Activated naive CD4-positive, alpha-beta T cell treated with anti-CD3 and anti-CD28 coated beads, Interleukin-2, amount 50 U/mL, for 24 hours (primary cell): ENCODE results near the gene TRIM29.

Source experiments
- H3K27ac Mint-ChIP-seq: one replicate; pipeline ENCODE4 v1.8.0; 2021; ENCODE audit warnings: mild to moderate bottlenecking, mixed read lengths
- H3K27me3 Mint-ChIP-seq: one replicate; pipeline ENCODE4 v1.8.0; 2021; ENCODE audit warnings: mixed read lengths
- H3K36me3 Mint-ChIP-seq: one replicate; pipeline ENCODE4 v1.8.0; 2021; ENCODE audit warnings: mixed read lengths
- H3K4me1 Mint-ChIP-seq: one replicate; pipeline ENCODE4 v1.8.0; 2021; ENCODE audit warnings: mixed read lengths
- H3K4me3 Mint-ChIP-seq: one replicate; pipeline ENCODE4 v1.8.0; 2021; ENCODE audit warnings: mild to moderate bottlenecking, mixed read lengths
- H3K9me3 Mint-ChIP-seq: one replicate; pipeline ENCODE4 v1.8.0; 2021; ENCODE audit warnings: mixed read lengths

Gene TRIM29

DNA sequence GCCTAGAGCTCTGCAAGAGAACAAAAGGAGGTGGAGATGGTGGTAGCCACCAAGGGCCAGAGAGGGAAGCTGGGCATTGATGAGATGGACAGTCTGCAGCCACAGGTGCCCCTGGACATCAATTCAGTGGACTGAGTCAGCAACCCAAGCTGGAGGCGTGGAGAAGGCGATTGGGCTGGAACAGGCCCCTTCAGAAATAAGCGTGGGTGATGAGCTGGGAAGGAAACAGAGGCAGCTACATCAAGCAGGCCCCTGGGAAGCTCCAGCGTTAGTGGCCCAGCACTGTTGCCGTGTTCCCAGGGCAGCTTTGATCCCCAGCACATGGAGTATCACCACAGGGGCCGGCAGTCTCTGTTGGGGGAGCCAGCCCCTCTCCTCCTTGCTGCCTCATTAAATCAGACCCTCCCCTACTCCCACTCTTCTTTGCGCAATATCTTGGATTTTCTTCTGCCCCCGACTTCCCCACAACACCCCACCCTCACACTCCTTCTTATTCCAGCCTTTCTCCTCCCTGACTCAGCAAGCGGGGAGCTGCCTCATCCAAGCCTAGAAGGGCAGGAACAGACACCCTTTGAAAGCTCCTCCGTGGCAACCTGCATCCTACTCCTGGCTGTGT lies 41.3 kb upstream of the TRIM29 start:
- Mint-ChIP-seq H3K27ac (no peak overlapping the region), H3K4me1 (no peaks in the 10 kb centered on the region), H3K27me3 (peaks cover 7% of the 10 kb centered on the region), H3K36me3 (no peaks in the 10 kb centered on the region), H3K9me3 (no peaks in the 10 kb centered on the region), H3K4me3 (no peak overlapping the region)

DNA sequence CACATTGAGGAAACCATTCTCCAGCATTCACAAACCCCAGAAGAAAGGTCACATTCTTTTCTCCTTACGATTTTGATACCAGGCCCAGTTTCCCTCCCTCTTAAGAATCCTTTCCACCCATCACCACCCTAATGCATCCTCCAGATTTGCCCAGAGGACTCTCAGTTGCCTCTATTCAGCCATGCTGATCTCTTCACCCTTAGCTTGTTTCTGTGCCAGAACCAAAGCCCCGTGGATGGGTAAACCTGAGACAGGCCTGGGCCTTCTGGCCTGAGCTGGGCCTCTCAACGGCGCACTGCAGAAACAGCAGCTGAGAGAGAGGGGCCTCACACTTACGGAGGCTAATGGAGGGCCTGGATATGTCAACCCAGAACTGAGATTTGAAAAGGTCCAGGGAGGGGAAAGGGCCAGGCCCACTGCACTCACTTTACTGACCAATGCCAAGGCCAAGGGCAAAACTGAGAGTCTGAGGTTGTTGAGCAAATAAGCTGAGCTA lies 40.7 kb upstream of the TRIM29 start:
- peaks cover 7% of the 10 kb centered on the region for H3K27me3 Mint-ChIP-seq
- H3K36me3 Mint-ChIP-seq = no peaks in the 10 kb centered on the region
- H3K4me1 Mint-ChIP-seq = no peaks in the 10 kb centered on the region
- no peaks in the 10 kb centered on the region for H3K9me3 Mint-ChIP-seq
- no peak overlapping the region for H3K4me3 Mint-ChIP-seq
- no peak overlapping the region for H3K27ac Mint-ChIP-seq

GRCh38 chr11:120174866-120175265 lies 37.0 kb upstream of the TRIM29 start:
- Mint-ChIP-seq H3K27ac (no peak overlapping the region), H3K9me3 (no peaks in the 10 kb centered on the region), H3K36me3 (no peaks in the 10 kb centered on the region), H3K27me3 (peaks cover 23% of the 10 kb centered on the region), H3K4me1 (peaks cover 3% of the 10 kb centered on the region), H3K4me3 (no peak overlapping the region)

- H3K27ac Mint-ChIP-seq = no peak overlapping the region
- H3K9me3 Mint-ChIP-seq = no peaks in the 10 kb centered on the region
- peaks cover 23% of the 10 kb centered on the region for H3K27me3 Mint-ChIP-seq
- H3K4me1 Mint-ChIP-seq = peaks cover 3% of the 10 kb centered on the region
- no peak overlapping the region for H3K4me3 Mint-ChIP-seq
- no peaks in the 10 kb centered on the region for H3K36me3 Mint-ChIP-seq
Observed at GRCh38 chr11:120173807-120174206, 35.9 kb upstream of the TRIM29 start.

GRCh38 chr11:120173019-120173705 lies 35.2 kb upstream of the TRIM29 start:
- Mint-ChIP-seq H3K9me3 (no peaks in the 10 kb centered on the region), H3K36me3 (no peaks in the 10 kb centered on the region), H3K4me3 (no peak overlapping the region), H3K27ac (no peak overlapping the region), H3K27me3 (peaks cover 29% of the 10 kb centered on the region), H3K4me1 (peaks cover 7% of the 10 kb centered on the region)

DNA sequence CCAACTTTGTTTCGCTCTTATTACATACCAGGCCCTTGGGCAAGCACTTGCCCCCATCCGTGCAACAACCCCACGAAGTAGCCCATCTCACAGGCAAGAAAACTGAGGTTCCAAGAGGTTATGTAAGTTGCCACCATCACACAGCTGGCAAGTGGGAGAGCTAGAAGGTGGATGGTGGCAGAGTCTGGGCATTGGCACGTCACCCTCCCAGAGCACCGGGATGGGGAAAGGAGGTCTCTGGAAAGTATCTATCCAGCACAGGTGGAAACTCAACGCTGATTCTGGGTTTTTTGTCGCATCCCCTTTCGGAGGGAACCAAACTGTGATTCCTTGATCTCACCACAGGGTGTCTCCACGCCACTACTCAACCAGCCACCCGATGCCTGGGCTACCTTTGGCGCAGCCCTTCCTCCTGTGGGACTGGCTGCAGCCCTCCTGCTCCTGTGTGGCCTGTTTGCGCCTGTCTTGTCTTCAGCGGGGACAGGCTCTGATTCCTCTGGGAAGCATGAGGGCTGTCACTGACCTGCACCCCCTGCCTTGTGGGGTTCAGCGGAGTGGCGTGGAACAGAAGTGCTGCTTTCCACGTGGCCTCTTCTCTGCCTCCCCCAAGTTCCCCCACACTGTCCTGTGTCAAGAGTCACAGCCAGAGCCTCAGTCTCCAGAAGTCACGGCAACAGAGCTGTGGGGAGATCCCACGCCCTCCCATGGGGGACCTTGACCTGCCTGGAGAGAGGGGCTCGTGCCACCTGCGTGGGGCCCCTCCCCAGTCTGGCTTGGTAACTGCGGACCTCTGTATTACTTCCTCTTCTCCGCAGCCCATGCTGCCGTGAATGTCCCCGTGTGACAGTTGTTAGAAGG lies 34.4 kb upstream of the TRIM29 start:
- Mint-ChIP-seq H3K27me3 (peaks cover 37% of the 10 kb centered on the region), H3K4me1 (peaks cover 7% of the 10 kb centered on the region), H3K4me3 (no peak overlapping the region), H3K27ac (no peak overlapping the region), H3K36me3 (no peaks in the 10 kb centered on the region), H3K9me3 (no peaks in the 10 kb centered on the region)

DNA sequence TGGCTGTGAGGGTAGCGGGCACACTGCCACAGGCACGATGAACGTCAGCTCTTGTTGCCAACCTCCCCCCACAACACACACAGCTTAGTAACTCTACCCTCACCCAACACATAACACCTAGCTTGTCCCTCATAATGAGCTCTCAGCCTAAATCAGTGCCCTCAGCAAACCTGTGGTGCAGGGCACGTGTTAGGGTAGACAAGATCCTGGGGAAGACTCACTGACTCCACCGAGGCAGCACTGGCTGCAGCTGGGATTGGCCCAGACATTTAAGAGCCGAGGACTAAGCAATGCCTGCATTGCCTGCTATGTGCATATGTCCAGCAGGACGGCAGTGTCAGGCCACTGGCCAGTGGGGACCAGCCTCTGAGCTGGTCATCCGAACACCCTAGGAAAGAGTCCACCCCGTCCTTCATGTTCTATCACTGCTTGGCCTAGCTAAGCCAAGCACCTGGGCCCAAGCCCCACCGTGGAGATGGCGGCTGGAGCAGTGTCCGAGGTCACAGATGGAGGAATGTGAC lies 32.9 kb upstream of the TRIM29 start:
- Mint-ChIP-seq H3K4me3 (no peak overlapping the region), H3K4me1 (peaks cover 7% of the 10 kb centered on the region), H3K36me3 (no peaks in the 10 kb centered on the region), H3K9me3 (no peaks in the 10 kb centered on the region), H3K27me3 (peaks cover 44% of the 10 kb centered on the region), H3K27ac (no peak overlapping the region)

DNA sequence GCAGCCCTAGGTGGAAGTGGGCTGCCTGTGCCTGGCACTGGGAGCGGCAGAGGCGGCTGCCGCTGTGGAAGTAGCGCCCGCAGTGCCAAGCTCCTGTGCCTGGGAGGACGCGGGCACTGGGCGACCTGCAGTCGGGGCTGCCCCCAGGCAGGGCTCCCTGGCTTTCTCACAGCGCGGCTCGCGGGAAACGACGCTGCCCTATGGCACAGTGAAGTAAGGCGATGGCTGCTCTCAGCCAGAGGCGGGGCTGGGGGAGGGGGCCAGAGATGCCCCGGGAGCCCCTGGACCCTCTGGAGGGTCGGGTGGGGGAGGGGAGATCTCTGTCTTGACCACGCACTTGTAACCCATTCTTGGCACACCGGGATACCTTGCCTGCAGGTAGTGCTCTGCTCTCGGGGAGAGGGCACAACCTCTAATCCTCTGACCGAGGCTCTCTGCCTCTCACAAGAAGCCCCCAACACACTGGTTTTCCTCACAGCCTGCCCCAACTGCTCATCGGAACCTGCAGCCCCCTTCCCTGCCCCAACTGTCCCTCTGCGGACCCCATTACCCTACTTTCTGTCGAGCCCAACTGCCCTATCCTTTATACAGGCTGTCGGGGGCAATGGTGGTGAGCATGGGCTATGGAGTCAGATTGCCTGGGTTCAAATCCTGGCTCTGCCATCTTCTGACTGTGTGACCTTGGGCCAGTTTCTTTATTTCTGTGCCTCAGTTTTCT lies 32.2 kb upstream of the TRIM29 start:
- Mint-ChIP-seq H3K4me1 (peaks cover 7% of the 10 kb centered on the region), H3K27ac (no peak overlapping the region), H3K4me3 (peak overlapping the region; percentile 33), H3K27me3 (peaks cover 47% of the 10 kb centered on the region), H3K36me3 (peaks cover under 1% of the 10 kb centered on the region), H3K9me3 (peaks cover 1% of the 10 kb centered on the region)

- no peak overlapping the region for H3K27ac Mint-ChIP-seq
- H3K9me3 Mint-ChIP-seq = peaks cover 8% of the 10 kb centered on the region
- H3K4me1 Mint-ChIP-seq = peaks cover 7% of the 10 kb centered on the region
- H3K27me3 Mint-ChIP-seq = peaks cover 48% of the 10 kb centered on the region
- H3K4me3 Mint-ChIP-seq = peak overlapping the region; percentile 74
- peaks cover 6% of the 10 kb centered on the region for H3K36me3 Mint-ChIP-seq
Observed at GRCh38 chr11:120168960-120169681, 31.2 kb upstream of the TRIM29 start.

- Mint-ChIP-seq H3K27me3 (peaks cover 49% of the 10 kb centered on the region), H3K9me3 (peaks cover 8% of the 10 kb centered on the region), H3K4me3 (peak overlapping the region; percentile 74), H3K4me1 (peaks cover 7% of the 10 kb centered on the region), H3K36me3 (peaks cover 6% of the 10 kb centered on the region), H3K27ac (no peak overlapping the region)
Observed at GRCh38 chr11:120168108-120168959, 30.4 kb upstream of the TRIM29 start.

DNA sequence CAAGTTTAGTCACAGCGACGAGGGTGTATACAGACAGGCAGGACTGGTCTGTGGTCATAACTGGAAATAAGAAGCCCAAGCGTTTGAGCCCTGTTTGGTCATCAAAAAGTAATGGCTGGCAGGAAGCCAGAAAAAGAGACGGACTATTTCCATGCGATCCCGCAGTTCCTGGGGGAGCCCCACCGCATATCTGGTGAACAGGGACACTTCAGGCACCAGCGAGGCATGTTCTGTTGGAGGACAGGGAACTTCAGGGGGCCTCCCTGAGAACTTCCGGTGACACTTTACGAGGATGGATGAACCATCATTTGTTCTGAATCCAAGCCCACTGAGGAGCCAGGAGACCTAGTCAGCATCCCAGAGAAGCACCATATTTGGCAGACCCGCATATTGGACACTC lies 29.7 kb upstream of the TRIM29 start:
- peaks cover 6% of the 10 kb centered on the region for H3K4me1 Mint-ChIP-seq
- H3K27ac Mint-ChIP-seq = no peak overlapping the region
- H3K27me3 Mint-ChIP-seq = peaks cover 45% of the 10 kb centered on the region
- H3K36me3 Mint-ChIP-seq = peaks cover 6% of the 10 kb centered on the region
- no peak overlapping the region for H3K4me3 Mint-ChIP-seq
- peaks cover 8% of the 10 kb centered on the region for H3K9me3 Mint-ChIP-seq

DNA sequence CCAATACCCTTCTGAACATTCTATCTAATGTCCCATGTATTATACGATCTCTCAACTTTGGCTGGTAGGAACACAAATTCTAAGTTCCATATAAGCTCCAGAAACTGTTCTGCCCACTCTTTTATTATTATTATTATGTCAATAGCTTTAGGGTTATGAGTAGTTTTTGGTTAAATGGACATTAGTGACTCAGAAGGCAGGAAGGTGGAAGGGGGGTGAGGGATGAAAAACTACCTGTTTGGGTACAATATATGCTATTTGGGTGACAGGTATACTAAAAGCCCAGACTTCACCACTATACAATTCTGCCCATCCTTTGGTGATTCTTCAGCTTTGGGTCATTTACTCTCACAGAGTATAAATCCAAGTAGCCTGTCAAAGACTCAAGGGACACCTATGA lies 22.5 kb upstream of the TRIM29 start:
- Mint-ChIP-seq H3K9me3 (peaks cover 8% of the 10 kb centered on the region), H3K27me3 (peaks cover 14% of the 10 kb centered on the region), H3K4me1 (no peaks in the 10 kb centered on the region), H3K27ac (no peak overlapping the region), H3K36me3 (peaks cover 6% of the 10 kb centered on the region), H3K4me3 (no peak overlapping the region)

GRCh38 chr11:120153221-120153620 lies 15.3 kb upstream of the TRIM29 start:
- no peaks in the 10 kb centered on the region for H3K36me3 Mint-ChIP-seq
- no peaks in the 10 kb centered on the region for H3K4me1 Mint-ChIP-seq
- H3K9me3 Mint-ChIP-seq = no peaks in the 10 kb centered on the region
- peaks cover 15% of the 10 kb centered on the region for H3K27me3 Mint-ChIP-seq
- H3K27ac Mint-ChIP-seq = no peak overlapping the region
- H3K4me3 Mint-ChIP-seq = no peak overlapping the region

DNA sequence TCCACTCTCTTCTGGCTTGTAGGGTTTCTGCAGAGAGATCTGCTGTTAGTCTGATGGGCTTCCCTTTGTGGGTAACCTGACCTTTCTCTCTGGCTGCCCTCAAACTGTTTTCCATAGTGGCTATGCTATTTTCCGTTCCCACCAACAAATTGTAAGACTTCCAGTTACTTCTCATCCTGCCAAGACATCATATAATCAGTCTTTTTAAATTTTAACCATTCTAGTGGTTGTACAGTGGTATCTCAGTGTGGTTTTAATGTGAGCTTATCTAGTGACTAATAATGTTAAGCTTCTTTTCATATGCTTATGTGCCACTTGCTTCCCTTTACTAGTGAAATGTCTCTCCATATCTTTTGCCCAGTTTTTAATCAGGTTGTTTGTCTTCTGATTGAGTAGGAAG lies 13.6 kb upstream of the TRIM29 start:
- H3K36me3 Mint-ChIP-seq = no peaks in the 10 kb centered on the region
- H3K4me3 Mint-ChIP-seq = no peak overlapping the region
- H3K4me1 Mint-ChIP-seq = no peaks in the 10 kb centered on the region
- peaks cover 17% of the 10 kb centered on the region for H3K27me3 Mint-ChIP-seq
- H3K27ac Mint-ChIP-seq = no peak overlapping the region
- H3K9me3 Mint-ChIP-seq = no peaks in the 10 kb centered on the region
